Lower lobe of right lung (tissue), 2 donors: ENCODE measurements around the gene GNAQ. TPM values are rescaled to one million over a fixed set of nuclear protein-coding genes. Genes with fewer than 3 reads are reported as not detected.

Experiments used
- ATAC-seq, 2 donors: fragments of 200-7000 bp; cut with Tn5 transposase; one replicate each; pipeline ENCODE4 v1.9.1; 2020 to 2022; ENCODE audit warnings: mild to moderate bottlenecking in 2 of 2, moderate library complexity in 2 of 2
- DNase-seq: peaks from one replicate; pipeline ENCODE4 v3.0.0-alpha.2; 2020
- H3K27ac ChIP-seq: fragments of 200-600 bp; one replicate; pipeline ENCODE4 v1.8.0; 2022
- H3K27me3 ChIP-seq: fragments of 200-600 bp; one replicate; pipeline ENCODE4 v1.8.0; 2022; ENCODE audit warnings: low read depth
- H3K36me3 ChIP-seq: fragments of 200-600 bp; one replicate; pipeline ENCODE4 v1.8.0; 2022; ENCODE audit warnings: mild to moderate bottlenecking
- H3K4me1 ChIP-seq: fragments of 200-600 bp; one replicate; pipeline ENCODE4 v1.8.0; 2022
- H3K4me3 ChIP-seq: fragments of 200-600 bp; one replicate; pipeline ENCODE4 v1.8.0; 2022; ENCODE audit warnings: mild to moderate bottlenecking
- H3K9me3 ChIP-seq: fragments of 200-600 bp; one replicate; pipeline ENCODE4 v1.8.0; 2022
- CTCF ChIP-seq: fragments of 200-600 bp; IDR thresholded peaks from one replicate; pipeline ENCODE4 v1.8.0; 2022; ENCODE audit warnings: antibody characterized with exemption, mild to moderate bottlenecking
- intact Hi-C: fragments of 100-400 bp; cut with DNase I; formaldehyde crosslinking; loops from one replicate; pipeline ENCODE4 v1.11.0; 2022
- total RNA-seq: library from RNA; stranded (reverse); fragmentation: NEBNext Ultra II Directional; extraction: Animal tissue kit (Norgen Biotek cat#: 25700); gene quantifications from one replicate; pipeline ENCODE4 v1.2.1, GENCODE V29; 2021
- donor health status: DM: no; HTN: yes; CAD: no; lungs with severe emphysema.

Gene GNAQ
- total RNA-seq, 1 donor from 2014 or later, result 130 TPM

GRCh38 chr9:78000221-78000620 is 31.4 kb downstream of the GNAQ start:
- DNase-seq, result no peak
- H3K36me3 ChIP-seq, result no peaks in the 10 kb centered on the region
- H3K4me3 ChIP-seq, result no peak overlapping the region
- no peaks in the 10 kb centered on the region for H3K9me3 ChIP-seq
- no peak for TF ChIP-seq CTCF
- peak overlapping the region; percentile 29 for H3K27ac ChIP-seq
- no peak for ATAC-seq
- no peaks in the 10 kb centered on the region for H3K27me3 ChIP-seq
- peaks cover 68% of the 10 kb centered on the region for H3K4me1 ChIP-seq
- intact Hi-C loops, result no loop called here

- DNase-seq (no peak), ATAC-seq (peak in 1 of 2 donors; percentile 46)
- H3K9me3 ChIP-seq, result no peaks in the 10 kb centered on the region
- TF ChIP-seq CTCF, result no peak
- no peak overlapping the region for H3K4me3 ChIP-seq
- intact Hi-C loops, result no loop called here
- no peaks in the 10 kb centered on the region for H3K27me3 ChIP-seq
- H3K4me1 ChIP-seq, result peaks cover 60% of the 10 kb centered on the region
- H3K36me3 ChIP-seq, result no peaks in the 10 kb centered on the region
- H3K27ac ChIP-seq, result peak overlapping the region; percentile 29
Measured at GRCh38 chr9:77999231-77999631, 32.4 kb downstream of the GNAQ start.

GRCh38 chr9:77997611-77998284 is 33.9 kb downstream of the GNAQ start:
- intact Hi-C loops, result no loop called here

GRCh38 chr9:77996696-77997095 is 34.9 kb downstream of the GNAQ start:
- intact Hi-C loops, result no loop called here
- Histone ChIP-seq H3K9me3 (no peaks in the 10 kb centered on the region), H3K27me3 (no peaks in the 10 kb centered on the region), H3K4me1 (peaks cover 41% of the 10 kb centered on the region), H3K4me3 (no peak overlapping the region), H3K36me3 (no peaks in the 10 kb centered on the region), H3K27ac (no peak overlapping the region)
- no peak for TF ChIP-seq CTCF
- ATAC-seq (no peak), DNase-seq (no peak)

More at GRCh38 chr9:77997611-77998284, 33.9 kb downstream of the GNAQ start:
- ATAC-seq (peak; percentile 50 to 61), DNase-seq (no peak)
- H3K27me3 ChIP-seq, result no peaks in the 10 kb centered on the region
- TF ChIP-seq CTCF, result no peak
- no peaks in the 10 kb centered on the region for H3K9me3 ChIP-seq
- no peaks in the 10 kb centered on the region for H3K36me3 ChIP-seq
- H3K4me3 ChIP-seq, result no peak overlapping the region
- peak overlapping the region; percentile 6 for H3K27ac ChIP-seq
- peaks cover 48% of the 10 kb centered on the region for H3K4me1 ChIP-seq

- H3K36me3 ChIP-seq, result no peaks in the 10 kb centered on the region
- H3K4me3 ChIP-seq, result no peak overlapping the region
- no peak for DNase-seq
- peaks cover 36% of the 10 kb centered on the region for H3K4me1 ChIP-seq
- no peak overlapping the region for H3K27ac ChIP-seq
- H3K9me3 ChIP-seq, result no peaks in the 10 kb centered on the region
- H3K27me3 ChIP-seq, result no peaks in the 10 kb centered on the region
- intact Hi-C loops, result no loop called here
- no peak for TF ChIP-seq CTCF
- no peak for ATAC-seq
Measured at GRCh38 chr9:77991191-77991590, 40.4 kb downstream of the GNAQ start.
